ENCODE results near the gene SOX6. TPM values are rescaled to one million over a fixed set of nuclear protein-coding genes. Genes with fewer than 3 reads are reported as not detected.
A peak's percentile ranks its signal among the peaks of the same experiment; 100 is the strongest.
"Not testable (repeated sequence)": the region's sequence is repeated elsewhere in the genome, so short reads cannot be mapped to it uniquely, and the experiment has no call there.

The SOX6 gene
- total RNA-seq, 1 donor: 0.27 TPM

DNA sequence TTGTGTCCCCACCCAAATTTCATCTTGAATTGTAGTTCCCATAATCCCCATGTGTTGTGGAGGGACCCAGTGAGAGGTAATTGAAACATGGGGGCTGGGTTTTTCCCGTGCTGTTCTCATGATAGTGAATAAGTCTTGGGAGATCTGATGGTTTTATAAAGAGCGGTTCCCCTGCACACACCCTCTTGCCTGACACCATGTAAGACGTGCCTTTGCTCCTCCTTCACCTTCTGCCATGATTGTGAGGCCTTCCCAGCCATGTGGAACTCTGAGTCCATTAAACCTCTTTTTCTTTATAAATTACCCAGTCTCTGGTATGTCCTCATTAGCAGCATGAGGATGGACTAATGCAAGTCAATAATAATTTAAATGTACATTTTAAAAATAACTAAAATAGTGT, 289.1 kb downstream of the SOX6 start:
- not testable (repeated sequence) for DNase-seq (ENCODE audit: low read depth in 2 of 3, low spot score in 2 of 3)

DNA sequence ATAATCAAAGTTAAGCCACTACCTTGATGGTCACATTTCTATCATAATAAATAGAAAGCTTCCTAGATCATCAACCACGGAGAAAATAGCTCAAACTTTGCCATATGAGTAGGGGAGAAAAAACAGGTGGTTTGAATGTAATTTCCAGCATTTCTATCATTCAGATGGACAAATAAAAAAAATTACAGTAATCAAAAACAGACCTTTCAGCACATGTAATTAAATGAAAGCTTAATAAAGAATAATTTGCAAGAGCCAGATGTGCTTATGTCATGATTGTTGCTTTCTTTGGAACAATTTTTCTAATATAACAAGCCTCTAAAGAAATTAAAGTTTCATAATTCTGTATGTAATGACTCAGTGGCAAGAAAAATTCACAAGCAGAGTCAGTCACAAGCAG, 297.0 kb downstream of the SOX6 start:
- no peak for DNase-seq (ENCODE audit: low read depth in 2 of 3, low spot score in 2 of 3)

DNA sequence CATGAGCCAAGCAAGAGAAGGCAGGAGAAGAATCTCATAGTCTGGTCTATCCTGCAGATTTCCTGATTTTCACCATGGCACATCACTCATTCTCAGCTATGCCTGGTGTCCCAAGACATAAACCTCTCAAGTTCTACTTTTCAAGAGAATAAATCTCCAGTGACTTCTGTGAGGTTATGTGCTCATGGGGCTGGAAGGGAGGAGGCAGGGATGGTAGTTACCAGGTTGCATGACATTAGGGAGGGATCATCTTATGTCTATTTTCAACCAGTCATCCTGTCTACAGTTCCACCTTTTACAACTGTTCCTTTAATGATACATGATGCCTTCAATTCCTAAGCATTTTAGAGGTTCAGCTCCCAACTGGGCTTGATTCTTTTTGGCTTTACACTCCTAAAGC, 297.7 kb downstream of the SOX6 start:
- no peak for DNase-seq (ENCODE audit: low read depth in 2 of 3, low spot score in 2 of 3)

DNA sequence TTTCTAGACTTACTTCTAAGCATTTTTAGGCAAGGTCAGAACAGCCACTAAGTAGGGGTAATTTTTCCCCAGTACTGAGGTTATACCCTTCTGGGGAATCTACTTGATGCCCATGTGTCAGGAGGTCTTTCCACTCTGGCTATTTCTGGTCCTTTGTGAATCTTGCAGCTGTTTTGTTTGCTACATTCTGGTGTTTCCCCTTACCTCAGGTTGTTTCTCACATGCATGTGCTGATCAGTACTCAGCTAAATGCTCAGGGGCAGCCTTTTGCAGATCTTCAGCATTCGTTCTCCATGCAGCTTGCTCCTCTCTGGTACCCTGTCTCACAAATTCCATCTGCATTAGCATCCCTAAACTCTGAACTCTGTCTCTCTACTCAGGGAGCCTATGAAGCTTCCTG, 303.6 kb downstream of the SOX6 start:
- no peak for DNase-seq (ENCODE audit: low read depth in 2 of 3, low spot score in 2 of 3)

DNA sequence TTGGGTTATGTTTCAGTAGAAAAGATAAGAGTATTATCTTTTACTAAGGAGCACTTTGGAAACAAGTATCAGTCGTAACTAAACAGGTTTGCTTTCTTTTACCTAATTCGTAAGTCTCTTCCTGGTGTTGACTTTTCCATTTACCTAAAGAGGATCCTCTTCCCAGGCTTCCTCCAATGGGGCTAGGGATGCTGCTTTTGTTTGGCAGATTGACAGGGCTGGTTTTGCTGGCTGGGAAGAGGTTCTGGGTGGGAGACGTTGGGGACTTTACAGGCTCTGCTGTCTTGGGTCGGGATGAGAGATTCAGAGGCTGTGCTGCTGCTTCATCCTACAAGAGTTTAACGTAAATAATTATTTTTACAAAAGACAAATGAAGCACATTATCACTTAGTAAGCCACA, 306.7 kb downstream of the SOX6 start:
- DNase-seq (ENCODE audit: low read depth in 2 of 3, low spot score in 2 of 3): no peak

DNA sequence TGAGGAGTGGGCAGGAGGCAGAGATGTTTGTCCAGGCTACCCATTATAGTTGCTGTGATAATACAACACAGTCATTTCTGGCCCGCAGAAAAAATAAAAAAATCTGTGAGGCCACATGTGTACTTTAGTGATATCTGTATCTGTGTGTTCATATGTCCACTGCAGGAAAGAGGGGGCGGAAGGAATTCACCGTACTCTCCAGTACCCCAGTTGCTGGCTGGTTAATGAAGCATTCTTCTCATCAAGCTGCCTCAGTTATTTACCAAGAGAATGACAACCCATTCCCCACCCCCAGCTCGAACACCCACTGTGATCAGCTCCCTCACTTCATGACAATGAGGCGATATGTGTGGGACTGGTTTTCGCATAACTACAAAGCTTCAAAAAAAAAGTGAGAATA, 309.3 kb downstream of the SOX6 start:
- DNase-seq (ENCODE audit: low read depth in 2 of 3, low spot score in 2 of 3): peak in 2 of 3 donors; percentile 5 to 9

DNA sequence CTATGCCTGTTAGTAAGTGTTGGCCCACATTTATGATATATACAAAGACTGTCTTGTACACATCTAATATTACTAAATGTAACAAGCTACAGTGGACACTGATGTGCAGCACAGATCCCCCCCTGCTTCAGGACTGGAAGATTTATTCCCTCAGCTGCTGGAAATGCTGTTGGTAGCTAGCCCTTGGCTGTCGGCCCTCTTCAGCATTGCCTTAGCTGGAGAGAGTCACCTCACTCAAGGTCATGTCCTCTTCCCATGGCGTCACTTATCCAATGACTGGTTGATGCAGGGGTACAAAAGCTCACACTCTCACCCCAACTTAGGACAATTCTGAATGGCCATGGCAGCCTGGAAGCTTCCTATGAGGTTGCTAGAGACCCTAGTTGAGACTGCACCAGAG, 312.7 kb downstream of the SOX6 start:
- DNase-seq (ENCODE audit: low read depth in 2 of 3, low spot score in 2 of 3): no peak

DNA sequence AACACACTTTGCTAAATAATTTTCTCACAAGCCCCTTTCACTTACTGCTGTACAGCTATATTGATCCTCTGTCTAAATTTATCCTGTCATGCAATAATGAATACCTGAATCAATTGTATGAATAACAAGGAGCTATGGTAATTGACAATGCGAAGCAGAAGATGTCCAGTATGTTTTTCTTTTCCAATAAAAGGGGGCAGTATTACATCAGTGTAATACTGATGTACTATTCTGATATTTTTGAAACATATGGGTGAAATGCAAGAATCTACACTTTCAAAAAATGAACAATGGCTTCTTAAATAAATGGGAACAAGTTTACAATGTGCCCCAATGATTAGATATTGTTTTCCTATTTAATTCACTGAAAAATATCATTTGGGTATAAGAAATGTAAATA, 315.1 kb downstream of the SOX6 start:
- no peak for DNase-seq (ENCODE audit: low read depth in 2 of 3, low spot score in 2 of 3)

DNA sequence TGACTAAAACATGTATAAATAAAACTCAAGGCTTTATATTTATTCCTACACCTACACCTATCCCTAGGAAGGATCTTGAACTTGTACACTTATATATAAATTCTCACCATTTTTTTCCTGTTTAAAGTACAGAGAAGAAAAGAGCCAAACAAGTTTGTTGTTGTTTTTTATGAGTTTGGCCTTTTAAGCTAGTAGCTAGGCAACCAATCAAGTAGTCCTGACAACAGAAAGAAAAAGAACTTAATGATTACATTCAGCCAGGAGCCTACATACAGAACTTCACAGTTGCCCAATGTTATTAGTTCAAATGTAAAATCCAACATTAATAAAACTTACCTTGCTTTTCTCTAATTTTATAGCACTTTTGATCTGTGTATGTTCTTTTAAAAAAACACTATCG, 316.2 kb downstream of the SOX6 start:
- DNase-seq (ENCODE audit: low read depth in 2 of 3, low spot score in 2 of 3): no peak

DNA sequence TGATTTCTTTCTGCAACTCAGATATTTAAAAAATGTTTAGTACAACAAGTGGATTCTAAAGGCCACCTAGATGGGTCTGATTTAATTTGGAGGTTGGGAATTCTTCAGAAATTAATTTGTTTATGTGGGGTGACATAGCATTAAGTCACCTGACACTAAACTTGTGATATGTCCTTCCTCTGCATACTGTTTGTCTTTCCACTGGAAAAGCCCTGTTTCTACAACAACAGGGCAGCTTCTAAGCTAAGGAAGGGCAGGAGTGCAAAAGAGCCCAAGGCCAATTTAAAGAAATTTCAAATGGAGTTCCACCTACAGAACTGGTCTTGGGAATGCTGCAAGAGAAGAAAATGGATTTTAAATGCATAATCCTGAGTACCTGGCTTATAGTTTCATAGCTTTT, 319.2 kb downstream of the SOX6 start:
- no peak for DNase-seq (ENCODE audit: low read depth in 2 of 3, low spot score in 2 of 3)

DNA sequence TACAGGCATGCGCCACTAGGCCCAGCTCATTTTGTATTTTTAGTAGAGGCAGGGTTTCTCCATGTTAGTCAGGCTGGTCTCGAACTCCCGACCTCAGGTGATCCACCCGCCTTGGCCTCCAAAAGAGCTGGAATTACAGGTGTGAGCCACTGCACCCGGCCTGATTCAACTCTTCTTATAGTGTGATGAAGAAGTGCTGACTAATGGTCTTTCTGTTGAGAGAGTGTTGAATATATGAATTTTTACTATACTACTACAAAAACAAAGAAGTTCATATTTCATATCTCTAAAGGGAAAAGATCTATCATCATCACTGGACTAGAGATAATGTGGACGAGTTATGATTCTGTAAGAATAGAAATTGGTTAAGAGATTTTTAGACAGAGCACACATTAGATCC, 320.1 kb downstream of the SOX6 start:
- DNase-seq (ENCODE audit: low read depth in 2 of 3, low spot score in 2 of 3): no peak

DNA sequence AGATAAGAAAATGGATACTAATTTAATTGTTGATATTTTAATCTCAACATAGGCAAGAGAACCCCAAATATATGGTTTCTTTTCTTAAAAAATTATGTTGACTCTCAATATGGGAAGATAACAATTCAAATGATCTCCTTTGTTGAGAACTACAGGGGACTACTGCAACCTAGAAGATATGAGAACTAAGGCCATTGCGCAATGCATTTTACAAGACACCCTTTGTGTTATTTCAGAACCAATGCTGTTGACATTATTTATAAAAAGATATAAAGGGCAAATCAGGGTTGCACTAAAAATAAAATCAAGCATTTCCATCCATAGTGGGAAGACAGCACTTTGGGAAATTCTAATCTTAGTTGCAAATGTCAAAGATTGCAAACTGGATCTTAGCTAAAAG, 322.3 kb downstream of the SOX6 start:
- no peak for DNase-seq (ENCODE audit: low read depth in 2 of 3, low spot score in 2 of 3)

DNA sequence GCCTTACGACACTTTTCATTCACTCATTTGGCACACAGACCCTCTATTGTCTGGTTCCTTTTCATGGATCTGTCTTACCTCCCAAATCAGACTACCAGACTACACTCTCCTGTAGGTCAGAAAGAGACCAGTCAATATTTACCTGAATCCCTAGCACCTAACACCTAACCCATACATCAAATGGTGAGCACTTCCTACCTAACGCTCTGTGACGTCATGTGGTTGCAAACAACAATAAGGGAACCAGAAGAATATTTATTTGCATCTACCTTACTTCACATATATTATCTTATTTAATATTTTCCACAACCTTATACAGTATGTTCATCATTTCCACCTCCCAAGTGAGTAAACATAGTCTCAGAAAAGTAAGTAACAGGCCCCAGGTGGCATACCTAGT, 323.4 kb downstream of the SOX6 start:
- no peak for DNase-seq (ENCODE audit: low read depth in 2 of 3, low spot score in 2 of 3)

DNA sequence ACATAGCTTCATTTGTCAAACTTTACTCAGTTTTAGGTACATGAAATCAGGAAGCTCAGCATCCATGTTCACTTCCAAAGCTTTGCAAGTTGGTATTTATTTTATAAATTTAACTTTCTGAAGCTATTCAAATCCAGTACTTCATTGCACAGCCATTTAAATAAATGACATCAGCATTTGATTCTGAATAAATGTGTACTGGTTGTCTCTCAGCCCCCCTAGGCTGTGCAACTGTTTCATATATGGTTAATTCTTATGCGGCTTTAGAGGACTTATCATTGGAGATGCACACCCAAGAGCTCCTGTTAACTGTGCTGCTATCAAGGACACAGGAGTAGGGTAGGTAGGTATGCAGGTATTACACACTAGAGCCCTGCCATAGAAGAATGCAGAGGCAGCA, 325.1 kb downstream of the SOX6 start:
- DNase-seq (ENCODE audit: low read depth in 2 of 3, low spot score in 2 of 3): no peak

DNA sequence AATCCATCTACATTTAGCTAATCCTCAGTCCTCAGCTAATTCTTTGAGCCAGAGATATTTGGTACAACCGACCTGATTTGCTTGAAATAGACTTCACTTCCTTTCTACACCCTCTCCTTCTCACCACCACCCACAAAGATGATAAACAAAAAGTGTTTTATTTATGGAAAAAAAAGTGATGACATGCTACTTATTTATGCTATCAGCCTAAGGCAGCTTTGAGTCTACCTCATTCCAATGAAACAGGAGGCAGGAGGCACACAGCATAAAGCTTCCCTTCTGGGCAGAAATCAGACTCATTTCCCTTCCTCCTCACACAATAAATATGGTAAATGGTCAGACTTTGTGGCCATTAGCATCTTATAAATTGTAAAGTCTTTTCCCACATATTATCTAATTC, 325.7 kb downstream of the SOX6 start:
- DNase-seq (ENCODE audit: low read depth in 2 of 3, low spot score in 2 of 3): no peak

DNA sequence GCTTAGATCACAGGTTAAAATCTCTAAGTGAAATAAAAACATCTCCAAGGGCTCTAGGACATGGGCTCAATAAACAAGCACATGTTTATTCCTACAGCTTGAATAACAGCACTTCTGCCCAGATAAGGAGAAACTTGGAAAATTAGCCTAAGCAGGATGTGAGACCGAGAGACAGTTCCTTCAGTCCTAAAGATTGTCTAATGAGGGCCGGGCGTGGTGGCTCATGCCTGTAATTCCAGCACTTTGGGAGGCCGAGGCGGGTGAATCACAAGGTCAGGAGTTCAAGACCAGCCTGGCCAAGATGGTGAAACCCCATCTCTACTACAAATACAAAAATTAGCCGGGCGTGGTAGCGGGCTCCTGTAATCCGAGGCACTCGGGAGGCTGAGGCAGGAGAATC, 327.2 kb downstream of the SOX6 start:
- not testable (repeated sequence) for DNase-seq (ENCODE audit: low read depth in 2 of 3, low spot score in 2 of 3)

DNA sequence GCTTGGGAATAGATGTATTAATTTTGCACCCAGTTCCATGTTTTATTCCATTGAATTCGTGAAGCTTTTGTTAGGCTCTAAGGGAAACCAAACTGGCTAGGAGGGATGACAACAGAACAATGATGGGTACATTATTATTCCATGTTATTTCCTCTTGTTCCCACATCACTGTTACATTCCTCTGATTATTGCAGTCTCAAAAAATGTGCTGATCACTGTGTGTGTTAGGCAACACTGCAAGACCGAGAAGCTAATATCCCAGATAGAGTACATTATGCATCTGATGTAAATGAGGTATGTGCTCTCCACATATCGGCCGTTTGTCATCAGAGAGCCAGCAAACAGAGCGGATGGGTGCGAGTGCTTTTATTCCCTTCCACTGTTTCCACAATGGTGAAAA, 327.9 kb downstream of the SOX6 start:
- no peak for DNase-seq (ENCODE audit: low read depth in 2 of 3, low spot score in 2 of 3)

DNA sequence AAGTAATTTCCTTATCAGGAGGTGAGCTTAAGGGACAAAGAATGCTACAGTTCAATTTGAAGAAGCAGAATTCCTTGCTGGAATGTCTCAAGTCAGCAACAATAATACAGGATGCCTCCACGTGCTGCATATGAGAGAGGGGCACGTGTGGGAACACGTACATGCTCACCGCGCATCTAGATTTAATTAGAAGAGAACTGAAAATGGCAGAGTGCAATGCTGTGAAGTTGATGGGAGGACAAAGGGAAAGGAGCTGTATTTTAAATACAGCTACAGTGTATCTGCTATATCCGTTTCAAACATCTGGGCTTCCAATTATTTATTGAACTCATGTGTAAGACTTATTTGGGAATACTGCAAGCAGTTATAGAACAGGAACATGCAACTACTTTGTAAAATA, 328.7 kb downstream of the SOX6 start:
- no peak for DNase-seq (ENCODE audit: low read depth in 2 of 3, low spot score in 2 of 3)

DNA sequence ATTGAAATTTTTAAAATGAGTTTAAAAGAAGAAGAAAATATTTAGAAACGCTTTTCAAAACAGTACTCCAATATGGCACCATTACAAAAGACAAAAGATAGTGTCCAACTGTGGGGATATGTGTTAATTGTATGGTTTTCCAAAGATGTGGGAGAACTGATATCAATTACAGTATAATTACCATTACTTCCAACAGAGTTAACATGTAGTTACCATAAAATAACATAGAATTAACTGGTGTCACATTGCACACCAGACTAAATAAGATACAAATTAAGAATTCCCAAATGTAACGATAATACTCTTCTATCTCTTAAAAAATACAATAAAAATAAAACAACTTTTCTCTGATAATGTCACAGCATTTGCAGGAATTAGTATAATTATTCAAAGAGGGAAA, 329.5 kb downstream of the SOX6 start:
- DNase-seq (ENCODE audit: low read depth in 2 of 3, low spot score in 2 of 3): no peak

DNA sequence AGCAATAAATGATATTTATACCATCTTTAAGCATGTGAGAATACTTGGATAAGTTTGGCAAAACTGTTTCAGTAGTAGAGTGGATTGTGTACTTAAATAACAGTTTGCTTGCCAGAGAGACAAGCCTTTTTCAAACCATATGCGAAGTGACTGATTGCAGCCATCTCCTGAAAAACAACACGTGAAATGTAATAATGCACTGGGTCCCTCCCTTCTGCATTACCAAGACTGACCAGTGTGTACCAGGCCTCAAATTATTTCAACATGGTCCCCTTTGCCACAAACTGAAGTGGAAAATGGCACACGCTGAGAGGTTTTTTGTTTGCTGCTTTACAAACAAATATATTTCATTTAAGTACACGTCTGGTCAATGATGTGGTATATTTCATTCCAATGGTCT, 337.4 kb downstream of the SOX6 start:
- no peak for DNase-seq (ENCODE audit: low read depth in 2 of 3, low spot score in 2 of 3)

DNA sequence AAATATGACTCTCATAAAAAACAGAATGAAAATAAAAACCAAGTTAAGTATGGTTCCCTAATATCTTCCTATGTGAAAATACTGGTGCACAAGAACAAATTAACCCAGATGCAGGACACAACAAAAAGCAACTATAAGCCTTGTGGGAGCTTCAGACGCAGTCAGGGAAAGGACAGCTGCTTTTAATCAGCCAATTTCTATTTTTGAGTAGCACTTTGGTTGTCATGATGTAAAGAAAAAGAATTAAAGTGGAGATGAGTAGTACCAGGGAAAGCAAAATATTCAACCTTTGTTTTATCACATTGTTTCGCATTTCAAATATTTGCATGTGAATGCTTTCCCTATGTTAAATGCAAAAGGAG, 339.9 kb downstream of the SOX6 start:
- no peak for DNase-seq (ENCODE audit: low read depth in 2 of 3, low spot score in 2 of 3)

DNA sequence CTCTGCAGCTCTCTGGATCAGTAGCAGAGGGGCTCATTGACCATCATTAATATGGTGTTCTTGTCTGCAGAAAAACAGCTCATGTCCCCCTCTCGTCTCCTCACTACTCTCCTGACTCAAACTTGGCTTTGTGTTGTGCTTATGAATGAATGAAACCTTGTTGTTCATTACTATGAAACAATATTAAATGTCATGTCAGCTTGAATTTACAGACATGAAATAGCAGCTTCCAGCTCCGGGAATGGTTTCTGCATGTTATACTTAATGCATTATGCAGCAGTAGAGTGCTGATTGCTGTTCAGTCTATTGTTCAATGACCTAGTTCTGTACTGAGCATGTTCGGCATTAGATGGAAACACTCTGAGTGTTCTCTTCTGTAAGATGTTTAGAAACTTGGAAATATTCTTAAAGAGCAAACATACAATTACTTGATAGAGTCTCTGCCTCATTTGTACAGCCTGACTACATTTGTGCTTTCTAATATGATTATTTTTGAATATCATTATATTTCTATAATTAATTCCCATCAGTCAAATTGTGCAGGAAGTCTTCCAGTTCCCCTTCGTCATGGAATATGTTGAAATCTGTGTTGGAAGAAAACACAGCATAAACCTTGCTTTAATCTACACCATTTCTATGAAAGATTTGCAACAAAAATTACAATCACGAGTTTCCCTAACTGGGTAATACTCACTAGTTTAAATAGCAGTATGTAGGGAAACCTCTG, 340.4 kb downstream of the SOX6 start:
- no peak for DNase-seq (ENCODE audit: low read depth in 2 of 3, low spot score in 2 of 3)

DNA sequence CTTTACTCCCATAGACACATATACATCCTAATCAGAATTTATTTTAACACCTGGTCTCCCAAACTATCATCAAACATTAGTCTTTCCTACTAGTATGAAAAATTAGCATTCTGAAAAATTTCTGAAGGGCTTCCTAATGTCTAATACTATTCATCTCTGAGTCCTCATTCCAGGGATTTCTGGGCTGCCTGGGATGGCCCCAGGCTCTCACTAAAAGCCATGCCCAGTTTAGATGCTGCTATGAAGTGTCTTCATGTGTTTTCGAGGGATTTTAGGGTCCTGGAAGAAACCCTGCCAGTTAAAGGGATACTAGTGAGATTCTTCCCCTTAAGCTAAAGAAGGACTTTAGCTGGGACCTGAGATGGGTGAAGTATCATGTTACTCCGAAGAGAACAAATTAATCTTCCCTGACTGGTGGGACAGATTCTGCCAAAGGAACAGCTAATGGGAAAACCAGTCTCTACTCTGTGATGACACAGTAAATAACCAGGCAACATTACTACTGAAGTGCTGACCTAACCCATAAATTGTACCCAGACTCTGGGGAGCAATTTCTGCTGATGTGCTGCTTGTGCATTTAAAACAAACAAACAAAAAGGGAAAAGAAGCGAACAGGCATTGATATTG, 342.6 kb downstream of the SOX6 start:
- DNase-seq (ENCODE audit: low read depth in 2 of 3, low spot score in 2 of 3): no peak
